GM23248 (cell line): ENCODE measurements around the gene CMIP. TPM values are rescaled to one million over a fixed set of nuclear protein-coding genes. Genes with fewer than 3 reads are reported as not detected.
"Not testable (repeated sequence)": the region's sequence is repeated elsewhere in the genome, so short reads cannot be mapped to it uniquely, and the experiment has no call there.

ENCODE experiments used
- DNase-seq: peaks from one replicate; pipeline ENCODE4 v3.0.0-alpha.2; 2015
- H2AFZ ChIP-seq: fragments of 200-600 bp; sonication (generic); 2 replicates; pipeline ENCODE4 v1.6.1; 2016; ENCODE audit warnings: antibody characterized with exemption
- H3F3A ChIP-seq: fragments of 200-600 bp; sonication (generic); 2 replicates; pipeline ENCODE4 v1.6.1; 2016; ENCODE audit warnings: mild to moderate bottlenecking, antibody characterized with exemption, mixed run types; ENCODE audit not compliant: insufficient read depth
- H3K27ac ChIP-seq: fragments of 200-600 bp; sonication (generic); 2 replicates; pipeline ENCODE4 v1.5.1; 2016; ENCODE audit warnings: mild to moderate bottlenecking
- H3K27me3 ChIP-seq: fragments of 200-600 bp; sonication (generic); replicated peaks from 2 replicates; pipeline ENCODE4 v1.6.1; 2016; ENCODE audit warnings: mild to moderate bottlenecking; ENCODE audit not compliant: insufficient read depth
- H3K36me3 ChIP-seq: fragments of 200-600 bp; sonication (generic); 2 replicates; pipeline ENCODE4 v1.6.1; 2016; ENCODE audit warnings: low read depth, mild to moderate bottlenecking
- H3K4me1 ChIP-seq: fragments of 200-600 bp; sonication (generic); 2 replicates; pipeline ENCODE4 v1.6.1; 2016; ENCODE audit warnings: mild to moderate bottlenecking; ENCODE audit not compliant: insufficient read depth
- H3K4me2 ChIP-seq: fragments of 200-600 bp; sonication (generic); one replicate; pipeline ENCODE4 v1.6.1; 2016; ENCODE audit warnings: mild to moderate bottlenecking; ENCODE audit not compliant: unreplicated experiment
- H3K4me3 ChIP-seq: fragments of 200-600 bp; sonication (generic); 2 replicates; pipeline ENCODE4 v1.5.1; 2016; ENCODE audit warnings: mild to moderate bottlenecking
- H3K79me2 ChIP-seq: fragments of 200-600 bp; sonication (generic); 2 replicates; pipeline ENCODE4 v1.6.1; 2016; ENCODE audit warnings: mild to moderate bottlenecking; ENCODE audit not compliant: insufficient read depth
- H3K9ac ChIP-seq: fragments of 200-600 bp; sonication (generic); 2 replicates; pipeline ENCODE4 v1.6.1; 2016; ENCODE audit warnings: mild to moderate bottlenecking
- H3K9me2 ChIP-seq: fragments of 200-600 bp; sonication (generic); 2 replicates; pipeline ENCODE4 v1.6.1; 2016; ENCODE audit warnings: mixed run types, mild to moderate bottlenecking, moderate library complexity; ENCODE audit not compliant: insufficient read depth
- H3K9me3 ChIP-seq: fragments of 200-600 bp; sonication (generic); one replicate; pipeline ENCODE4 v1.6.1; 2017; ENCODE audit warnings: low read depth
- H4K20me1 ChIP-seq: fragments of 200-600 bp; sonication (generic); 2 replicates; pipeline ENCODE4 v1.6.0; 2016; ENCODE audit not compliant: insufficient read depth
- EZH2 ChIP-seq: fragments of 200-600 bp; sonication (generic); IDR thresholded peaks from 2 replicates; pipeline ENCODE4 v1.6.1; 2018; ENCODE audit warnings: antibody characterized with exemption, mild to moderate bottlenecking; ENCODE audit not compliant: insufficient read depth, poor library complexity, severe bottlenecking
- EZH2phosphoT487 ChIP-seq: fragments of 200-600 bp; sonication (generic); IDR thresholded peaks from 2 replicates; pipeline ENCODE4 v1.6.1; 2018; ENCODE audit warnings: antibody characterized with exemption, moderate library complexity, mild to moderate bottlenecking, low read depth; ENCODE audit not compliant: insufficient read depth
- WGBS, 2 experiments: methylation state at CpG; one replicate each; pipeline ENCODE4 v1.1.6; 2015 to 2017; ENCODE audit warnings: low lambda C conversion rate in 2 of 2, low coverage in 1 of 2; ENCODE audit errors: missing lambda C conversion rate in 2 of 2; 5-methylcytosine and 5-hydroxymethylcytosine counted together
- in situ Hi-C: fragments of 300-500 bp; cut with MboI; formaldehyde crosslinking; loops from 2 replicates; pipeline ENCODE4 v1.15.0; 2020
- polyA plus RNA-seq: library from polyadenylated mRNA; unstranded; fragments of >200 nt; fragmentation: Nextera tagmentation; extraction: Ambion mirVana; gene quantifications from 2 replicates; pipeline ENCODE4 v1.2.1, GENCODE V29; 2016
- total RNA-seq: library from RNA; depleted of rRNA; stranded (reverse); fragments of >200 nt; shearing (Covaris generic); gene quantifications from 2 replicates; pipeline ENCODE4 v1.2.3, GENCODE V29; 2014

The CMIP gene
- total and polyA plus RNA-seq, 2 experiments from 2014 or later = 1.5 to 9.5 TPM

GRCh38 chr16:81687131-81687456 is 242.5 kb downstream of the CMIP start:
- Histone ChIP-seq H3K4me1 (no peaks in the 10 kb centered on the region), H3F3A (no peaks in the 10 kb centered on the region), H3K9me3 (no peaks in the 10 kb centered on the region), H4K20me1 (no peaks in the 10 kb centered on the region; the same call in 1 of the 2 replicates), H3K27ac (no peak overlapping the region), H3K79me2 (0 out of 2 replicates have a peak, but pooled peaks cover 5% of the 10 kb centered on the region), H2AFZ (no peak overlapping the region), H3K36me3 (no peaks in the 10 kb centered on the region), H3K9ac (no peak overlapping the region), H3K4me2 (no peak overlapping the region), H3K4me3 (no peak overlapping the region), H3K9me2 (no peaks in the 10 kb centered on the region), H3K27me3 (no peaks in the 10 kb centered on the region)
- 94 to 97% methylated on average over 7 of the region's 7 CpGs for WGBS, 2 experiments
- in situ Hi-C loops = no loop called here
- no peak for TF ChIP-seq EZH2
- TF ChIP-seq EZH2phosphoT487 = no peak
- DNase-seq = no peak

GRCh38 chr16:81688182-81688581 is 243.6 kb downstream of the CMIP start:
- Histone ChIP-seq H3K79me2 (0 out of 2 replicates have a peak, but pooled peaks cover 5% of the 10 kb centered on the region), H3K4me3 (no peak overlapping the region), H3K4me2 (no peak overlapping the region), H3K36me3 (no peaks in the 10 kb centered on the region), H3K4me1 (no peaks in the 10 kb centered on the region), H3K9me2 (no peaks in the 10 kb centered on the region), H2AFZ (no peak overlapping the region), H3K9me3 (no peaks in the 10 kb centered on the region), H3K9ac (no peak overlapping the region), H3F3A (no peaks in the 10 kb centered on the region), H3K27me3 (no peaks in the 10 kb centered on the region), H4K20me1 (no peaks in the 10 kb centered on the region; the same call in 1 of the 2 replicates), H3K27ac (no peak overlapping the region)
- TF ChIP-seq EZH2phosphoT487 = no peak
- TF ChIP-seq EZH2 = no peak
- in situ Hi-C loops = no loop called here
- 83 to 85% methylated on average over 7 of the region's 7 CpGs for WGBS, 2 experiments
- no peak for DNase-seq

GRCh38 chr16:81688839-81689238 is 244.2 kb downstream of the CMIP start:
- H3K9me3 ChIP-seq, H3K9me2 ChIP-seq, H2AFZ ChIP-seq, H4K20me1 ChIP-seq, H3K79me2 ChIP-seq, H3K36me3 ChIP-seq, H3K27me3 ChIP-seq, H3K4me3 ChIP-seq, H3K4me2 ChIP-seq, in situ Hi-C loops, DNase-seq, H3F3A ChIP-seq, H3K4me1 ChIP-seq, H3K27ac ChIP-seq, H3K9ac ChIP-seq: not testable (repeated sequence)
- 86 to 88% methylated on average over 5 of the region's 5 CpGs for WGBS, 2 experiments

- Histone ChIP-seq H3K4me3 (no peak overlapping the region), H3K4me2 (no peak overlapping the region), H4K20me1 (no peaks in the 10 kb centered on the region; the same call in 1 of the 2 replicates), H3K9me2 (no peaks in the 10 kb centered on the region), H3K4me1 (no peaks in the 10 kb centered on the region), H3K9ac (no peak overlapping the region), H3K27ac (no peak overlapping the region), H3K36me3 (no peaks in the 10 kb centered on the region), H3K9me3 (no peaks in the 10 kb centered on the region), H2AFZ (no peak overlapping the region), H3F3A (no peaks in the 10 kb centered on the region), H3K79me2 (0 out of 2 replicates have a peak, but pooled peaks cover 5% of the 10 kb centered on the region), H3K27me3 (no peaks in the 10 kb centered on the region)
- WGBS, 2 experiments = 97 to 98% methylated on average over 16 of the region's 16 CpGs
- in situ Hi-C loops = no loop called here
- TF ChIP-seq EZH2 (no peak), EZH2phosphoT487 (no peak)
- no peak for DNase-seq
Observed at GRCh38 chr16:81692021-81692420, 247.4 kb downstream of the CMIP start.

- H3K36me3 ChIP-seq = no peaks in the 10 kb centered on the region
- no peaks in the 10 kb centered on the region for H3K27me3 ChIP-seq
- H3K79me2 ChIP-seq = 0 out of 2 replicates have a peak, but pooled peaks cover 5% of the 10 kb centered on the region
- H2AFZ ChIP-seq = no peak overlapping the region
- H3K4me1 ChIP-seq = no peaks in the 10 kb centered on the region
- no peak overlapping the region for H3K27ac ChIP-seq
- WGBS, 2 experiments = 92 to 93% methylated on average over 15 of the region's 15 CpGs
- no peaks in the 10 kb centered on the region; the same call in 1 of the 2 replicates for H4K20me1 ChIP-seq
- in situ Hi-C loops = no loop called here
- TF ChIP-seq EZH2phosphoT487 = no peak
- no peak for TF ChIP-seq EZH2
- no peaks in the 10 kb centered on the region for H3K9me2 ChIP-seq
- no peak overlapping the region for H3K4me2 ChIP-seq
- no peak overlapping the region for H3K9ac ChIP-seq
- no peak for DNase-seq
- no peaks in the 10 kb centered on the region for H3F3A ChIP-seq
- H3K9me3 ChIP-seq = no peaks in the 10 kb centered on the region
- no peak overlapping the region for H3K4me3 ChIP-seq
Observed at GRCh38 chr16:81692571-81692970, 248.0 kb downstream of the CMIP start.
